NCI-H1930 (cell line): ENCODE results near the gene TCF7L1.
A peak's percentile ranks its signal among the peaks of the same experiment; 100 is the strongest.
"Not testable (repeated sequence)": the region's sequence is repeated elsewhere in the genome, so short reads cannot be mapped to it uniquely, and the experiment has no call there.

Experiments
- DNase-seq, 2 experiments: peaks; one replicate each; lab custom pipeline; 2025; lab: John Stamatoyannopoulos, UW

The TCF7L1 gene

DNA sequence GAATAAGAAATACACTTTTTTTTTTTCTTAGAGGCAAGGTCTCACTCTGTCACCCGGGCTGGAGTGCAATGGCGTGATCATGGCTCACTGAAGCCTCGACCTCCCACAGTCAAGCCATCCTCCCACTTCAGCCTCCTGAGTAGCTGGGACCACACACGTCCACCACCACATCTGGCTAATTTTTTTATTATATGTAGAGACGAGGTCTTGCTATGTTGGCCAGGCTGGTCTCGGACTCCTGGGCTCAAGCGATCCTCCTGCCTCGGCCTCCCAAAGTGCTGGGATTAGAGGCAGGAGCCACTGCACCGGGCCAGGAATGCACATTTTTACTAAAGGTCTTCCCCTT lies 192.2 kb downstream of the TCF7L1 start:
- DNase-seq, result no peak

DNA sequence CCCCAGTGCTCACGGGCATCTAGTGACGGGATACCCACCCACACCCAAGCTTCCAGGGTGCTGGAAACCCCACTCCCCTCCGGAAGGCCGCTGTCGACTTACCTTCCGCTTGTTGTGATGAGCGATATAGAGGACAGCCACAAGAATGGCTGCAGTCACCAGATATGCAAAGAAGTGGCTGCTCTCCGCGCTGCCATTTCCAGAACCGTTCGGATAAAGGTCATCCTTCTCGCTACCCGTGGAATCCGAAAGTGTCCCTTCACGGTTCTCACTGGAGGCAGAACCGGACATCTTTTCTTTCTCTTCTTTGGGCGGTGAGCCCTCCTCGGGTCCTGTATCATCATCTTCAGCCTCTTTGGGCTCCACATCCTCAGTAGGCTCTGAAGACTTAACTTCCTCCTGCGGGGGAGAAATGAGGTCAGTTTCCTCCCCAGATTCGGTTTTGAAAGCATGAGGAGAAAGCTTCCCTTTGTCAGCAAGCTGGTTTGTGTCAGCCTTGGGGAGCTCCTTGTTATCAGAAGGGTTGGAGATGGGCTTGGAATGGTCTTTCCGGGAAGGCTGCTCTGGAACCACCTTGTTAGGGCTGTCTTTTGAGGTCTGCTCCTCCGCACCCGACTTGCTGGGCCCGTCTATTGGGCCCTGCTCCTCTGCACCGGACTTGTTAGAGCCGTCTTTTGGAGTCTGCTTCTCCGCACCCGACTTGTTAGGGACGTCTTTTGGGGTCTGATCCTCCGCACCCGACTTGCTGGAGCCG lies 193.4 kb downstream of the TCF7L1 start:
- DNase-seq, result no peak

DNA sequence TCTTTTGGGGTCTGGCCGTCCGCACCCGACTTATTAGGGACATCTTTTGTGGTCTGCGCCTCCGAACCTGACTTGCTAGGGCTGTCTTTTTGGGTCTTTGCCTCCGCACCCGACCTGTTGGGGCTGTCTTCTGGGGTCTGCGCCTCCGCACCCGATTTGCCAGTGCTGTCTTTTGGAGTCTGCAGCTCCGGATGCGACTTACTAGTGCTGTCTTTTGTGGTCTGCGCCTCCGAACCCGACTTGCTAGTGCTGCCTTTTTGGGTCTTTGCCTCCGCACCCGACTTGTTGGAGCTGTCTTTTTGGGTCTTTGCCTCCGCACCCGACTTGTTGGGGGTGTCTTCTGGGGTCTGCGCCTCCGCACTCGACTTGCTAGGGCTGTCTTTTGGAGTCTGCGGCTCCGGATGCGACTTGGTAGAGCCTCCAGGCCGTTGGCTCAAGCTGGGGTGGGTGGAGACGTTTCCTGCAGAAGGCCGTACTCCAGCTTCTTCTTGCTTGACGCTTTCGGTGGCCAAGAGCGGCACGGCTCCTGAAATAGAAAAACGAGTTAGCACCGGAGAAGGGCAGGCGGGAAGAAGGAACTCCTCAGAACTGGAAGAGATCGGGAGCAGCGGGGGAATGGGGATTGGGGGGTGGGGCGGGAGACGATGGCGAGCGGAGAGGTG lies 194.1 kb downstream of the TCF7L1 start:
- no peak for DNase-seq

DNA sequence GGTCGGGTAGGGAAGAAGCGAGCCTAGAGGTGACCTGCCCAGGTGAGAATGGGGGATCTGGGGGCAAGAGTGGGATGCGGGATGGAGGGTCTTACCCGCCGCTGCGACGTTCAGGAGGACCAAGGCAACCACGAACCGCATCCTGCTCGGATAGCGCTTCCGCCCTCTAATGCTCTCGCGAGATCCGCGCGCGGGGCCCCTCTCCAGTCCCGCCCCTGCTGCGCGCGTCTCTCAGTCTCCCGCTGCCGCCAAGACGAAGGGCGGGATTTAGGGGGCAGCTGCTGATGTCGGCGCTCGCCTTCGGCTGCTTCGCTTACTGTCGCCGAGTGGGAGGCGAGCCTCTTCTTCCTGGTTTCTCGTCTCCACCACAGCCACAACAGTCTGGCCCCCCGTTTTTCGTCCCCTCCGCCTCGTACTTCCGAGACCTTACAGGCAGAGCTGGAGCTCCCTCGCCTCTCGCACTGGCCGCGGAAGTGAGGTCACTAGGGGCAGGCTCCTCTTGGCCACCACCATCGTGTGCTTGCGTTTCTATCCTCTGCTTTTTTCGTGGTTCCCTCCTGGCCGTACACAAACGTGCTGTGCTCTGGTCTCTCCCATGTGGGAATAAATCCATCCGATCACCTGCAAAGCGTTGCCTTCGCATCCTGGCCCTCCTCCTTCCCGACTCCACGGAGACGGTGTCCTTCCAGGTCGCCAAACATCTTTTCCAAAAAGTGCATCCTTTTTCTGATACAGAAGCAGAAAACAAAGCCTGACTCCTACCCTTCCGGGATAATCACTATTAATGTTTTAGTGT lies 194.8 kb downstream of the TCF7L1 start, which contains the start of gene TGOLN2:
TGOLN2 (minus strand) TSS at position 168 of the 796 bp plus-strand sequence; CDS start at position 141, 27 bp downstream.
- peak; percentile 91 to 95 for DNase-seq

DNA sequence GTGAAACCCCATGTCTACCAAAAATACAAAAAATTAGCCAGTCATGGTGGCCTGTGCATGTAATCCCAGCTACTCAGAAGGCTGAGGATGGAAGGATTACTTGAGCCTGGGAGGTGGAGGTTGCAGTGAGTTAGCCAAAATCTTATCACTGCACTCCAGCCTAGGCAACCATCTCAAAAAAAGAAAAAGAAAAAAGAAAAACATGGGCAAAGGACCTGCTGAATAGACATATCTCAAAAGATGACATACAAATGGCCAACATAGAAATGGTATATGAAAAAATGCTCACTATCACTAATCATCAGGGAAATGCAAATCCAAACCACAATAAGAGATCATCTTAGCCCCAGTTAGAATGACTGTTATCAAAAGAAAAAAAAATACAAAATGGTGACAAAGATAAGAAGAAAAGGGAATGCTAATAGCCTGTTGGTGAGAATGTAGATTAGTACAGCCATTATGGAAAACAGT lies 196.0 kb downstream of the TCF7L1 start:
- no peak for DNase-seq

DNA sequence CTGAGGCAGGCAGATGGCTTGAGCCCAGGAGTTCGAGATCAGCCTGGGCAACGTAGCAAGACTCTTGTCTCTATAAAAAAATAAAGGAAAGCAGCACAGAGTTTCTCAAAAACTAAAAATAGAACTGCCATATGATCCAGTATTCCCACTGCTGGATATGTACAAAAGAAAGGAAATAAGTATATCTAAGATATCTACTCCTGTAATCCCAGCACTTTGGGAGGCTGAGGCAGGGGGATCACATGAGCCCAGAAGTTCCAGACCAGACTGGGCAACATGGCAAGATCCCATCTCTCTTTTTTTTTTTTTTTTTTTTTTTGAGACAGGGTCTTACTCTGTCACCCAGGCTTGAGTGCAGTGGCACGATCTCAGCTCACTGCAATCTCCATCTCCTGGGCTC lies 196.5 kb downstream of the TCF7L1 start:
- DNase-seq, result not testable (repeated sequence)

DNA sequence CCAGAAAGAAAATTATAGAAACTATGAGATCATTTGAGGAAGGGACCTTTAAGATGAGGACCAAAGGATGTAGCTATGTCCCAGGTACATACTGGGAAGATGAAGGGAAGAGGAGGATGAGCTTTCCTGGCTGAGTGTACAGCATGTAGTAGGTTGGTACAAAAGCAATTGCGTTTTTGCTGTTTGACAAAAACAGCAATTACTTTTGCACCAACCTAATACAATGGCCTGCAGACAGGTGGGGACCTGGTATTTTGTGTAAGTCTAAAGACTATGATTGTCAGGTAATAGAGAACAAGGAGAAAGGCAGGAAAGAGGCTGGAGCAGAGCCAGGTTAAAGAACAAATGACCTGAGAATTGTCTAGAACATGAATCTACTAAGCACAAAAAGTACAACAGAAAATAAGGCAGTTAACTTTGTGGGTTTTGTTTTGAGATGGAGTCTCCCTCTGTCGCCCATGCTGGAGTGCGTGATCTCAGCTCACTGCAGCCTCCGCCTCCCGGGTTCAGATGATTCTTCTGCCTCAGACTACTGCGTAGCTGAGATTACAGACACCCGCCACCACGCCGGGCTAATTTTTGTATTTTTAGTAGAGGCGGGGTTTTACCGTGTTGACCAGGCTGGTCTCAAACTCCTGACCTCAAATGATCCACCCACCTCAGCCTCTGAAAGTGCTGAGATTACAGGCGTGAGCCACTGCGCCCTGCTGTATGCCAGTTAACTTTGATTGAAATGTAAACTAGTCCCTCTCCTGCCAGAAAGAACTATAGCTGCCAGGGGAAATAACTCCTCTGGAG lies 197.8 kb downstream of the TCF7L1 start:
- no peak for DNase-seq

DNA sequence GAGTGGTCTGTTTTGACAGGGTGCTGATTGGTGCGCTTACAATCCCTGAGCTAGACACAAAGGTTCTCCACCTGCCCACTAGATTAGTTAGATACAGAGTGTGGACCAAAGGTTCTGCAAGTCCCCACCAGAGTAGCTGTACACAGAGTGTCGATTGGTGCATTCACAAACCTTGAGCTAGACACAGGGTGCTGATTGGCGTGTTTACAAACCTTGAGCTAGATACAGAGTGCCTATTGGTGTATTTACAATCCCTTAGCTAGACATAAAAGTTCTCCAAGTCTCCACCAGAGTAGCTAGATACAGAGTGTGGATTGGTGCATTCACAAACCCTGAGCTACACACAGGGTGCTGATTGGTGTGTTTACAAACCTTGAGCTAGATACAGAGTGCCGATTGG lies 200.7 kb downstream of the TCF7L1 start:
- DNase-seq, result not testable (repeated sequence)

DNA sequence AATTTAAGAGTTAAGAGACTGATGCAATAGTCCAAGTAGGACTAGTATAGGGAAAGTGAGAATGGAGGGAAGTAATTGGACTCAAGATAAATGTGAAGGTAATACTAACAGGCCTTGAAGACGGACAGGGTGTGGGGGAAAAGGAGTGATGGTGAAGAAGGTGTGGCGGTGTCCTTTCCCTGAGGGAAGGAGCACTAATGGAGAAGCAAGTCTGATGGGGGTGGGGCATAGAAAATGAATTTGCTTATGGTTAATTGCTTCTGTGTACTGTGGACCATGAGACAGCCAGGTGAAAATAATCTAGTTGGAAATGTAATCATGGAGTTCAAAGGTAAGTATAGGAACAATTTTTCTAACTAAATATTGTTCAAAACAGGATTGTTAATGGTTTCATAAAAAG lies 201.7 kb downstream of the TCF7L1 start:
- no peak for DNase-seq

DNA sequence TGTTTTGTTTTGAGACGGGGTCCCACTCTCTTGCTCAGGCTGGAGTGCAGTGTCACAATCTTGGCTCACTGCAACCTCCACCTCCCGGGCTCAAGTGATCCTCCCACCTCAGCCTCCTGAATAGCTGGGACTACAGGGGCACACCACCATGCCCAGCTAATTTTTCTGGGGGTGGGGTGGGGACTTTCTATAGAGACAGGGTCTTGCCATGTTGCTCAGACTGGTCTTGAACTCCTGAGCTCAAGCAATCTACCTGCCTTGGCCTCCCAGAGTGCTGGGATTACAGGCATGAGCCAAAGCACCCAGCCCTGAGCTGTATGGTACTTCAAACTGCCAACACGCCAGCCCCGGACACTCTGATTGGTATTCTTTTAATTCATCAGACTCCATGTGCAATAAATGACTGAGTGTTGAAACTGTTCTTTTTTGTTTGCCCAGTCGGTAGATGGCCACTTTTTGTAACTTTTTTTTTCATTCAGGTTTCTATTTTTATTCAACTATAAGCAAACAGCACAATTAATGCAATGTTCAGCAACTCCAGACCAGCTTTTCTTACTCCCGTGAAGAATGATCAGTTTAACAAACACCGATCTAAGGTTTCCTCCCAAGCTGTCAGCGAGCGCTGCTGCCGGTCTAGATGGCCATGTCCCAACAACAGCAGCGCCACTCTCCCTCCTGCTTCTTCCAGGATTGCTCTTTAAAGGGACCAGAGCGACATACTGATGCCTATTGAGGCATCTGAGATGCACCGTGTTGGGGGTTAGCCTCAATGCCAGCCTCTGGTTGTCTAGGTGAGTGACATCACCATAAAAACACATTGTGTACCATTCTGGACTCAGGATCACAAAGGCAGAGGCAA lies 207.1 kb downstream of the TCF7L1 start:
- no peak for DNase-seq

DNA sequence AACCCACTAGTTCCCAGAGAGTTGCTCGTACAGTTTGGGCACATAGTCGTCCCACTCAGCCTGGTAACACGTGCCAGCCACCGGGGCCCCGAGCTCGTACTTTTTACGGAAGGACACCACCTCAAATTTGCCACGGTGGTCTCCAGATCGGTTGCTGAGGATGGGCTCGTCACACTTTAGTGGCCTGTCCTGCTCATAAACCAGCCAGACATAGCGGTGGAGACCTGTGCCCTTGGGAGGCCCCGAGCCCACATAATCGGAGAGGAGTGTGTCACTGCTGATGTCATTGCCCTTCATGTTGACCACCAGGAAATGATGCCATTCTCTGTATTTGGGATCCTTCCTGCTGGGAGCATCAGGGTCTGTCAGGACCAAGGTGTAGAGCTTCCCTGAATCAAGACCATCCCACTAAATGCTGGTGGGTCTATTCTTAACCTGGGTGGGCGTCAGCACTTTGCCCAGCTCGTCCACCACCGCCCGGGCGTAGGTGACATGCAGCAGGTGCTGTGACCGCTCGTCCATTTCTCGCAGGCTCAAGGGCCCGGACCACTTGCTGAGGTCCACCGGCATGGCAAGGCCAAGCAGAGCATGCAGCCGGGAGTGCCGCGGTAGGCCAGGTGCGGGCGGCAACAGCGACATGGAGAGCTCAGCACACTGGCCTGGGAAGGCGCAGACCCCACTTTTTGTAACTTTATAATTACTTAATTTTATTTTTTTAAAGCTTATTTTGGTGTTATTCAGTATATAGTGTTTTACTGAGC lies 208.3 kb downstream of the TCF7L1 start:
- no peak for DNase-seq

DNA sequence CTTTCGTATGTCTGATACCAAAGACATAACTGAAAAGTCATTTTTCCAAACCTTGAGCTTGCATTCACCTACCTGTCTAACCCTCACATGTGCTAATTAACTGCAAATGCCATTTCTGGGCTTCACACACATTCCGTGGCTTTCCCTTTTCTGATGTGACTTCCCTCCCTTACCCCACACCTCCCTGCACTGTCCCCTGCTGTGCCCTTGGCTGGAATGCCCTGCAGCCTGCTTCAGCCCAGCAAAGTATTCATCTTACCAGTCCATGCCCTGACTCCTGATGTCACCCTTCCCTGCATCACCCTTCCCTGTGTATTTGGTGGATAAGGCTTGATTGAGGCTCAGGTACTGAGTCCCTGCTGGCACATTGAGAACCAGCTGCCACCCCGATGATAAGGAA lies 209.0 kb downstream of the TCF7L1 start:
- no peak for DNase-seq

DNA sequence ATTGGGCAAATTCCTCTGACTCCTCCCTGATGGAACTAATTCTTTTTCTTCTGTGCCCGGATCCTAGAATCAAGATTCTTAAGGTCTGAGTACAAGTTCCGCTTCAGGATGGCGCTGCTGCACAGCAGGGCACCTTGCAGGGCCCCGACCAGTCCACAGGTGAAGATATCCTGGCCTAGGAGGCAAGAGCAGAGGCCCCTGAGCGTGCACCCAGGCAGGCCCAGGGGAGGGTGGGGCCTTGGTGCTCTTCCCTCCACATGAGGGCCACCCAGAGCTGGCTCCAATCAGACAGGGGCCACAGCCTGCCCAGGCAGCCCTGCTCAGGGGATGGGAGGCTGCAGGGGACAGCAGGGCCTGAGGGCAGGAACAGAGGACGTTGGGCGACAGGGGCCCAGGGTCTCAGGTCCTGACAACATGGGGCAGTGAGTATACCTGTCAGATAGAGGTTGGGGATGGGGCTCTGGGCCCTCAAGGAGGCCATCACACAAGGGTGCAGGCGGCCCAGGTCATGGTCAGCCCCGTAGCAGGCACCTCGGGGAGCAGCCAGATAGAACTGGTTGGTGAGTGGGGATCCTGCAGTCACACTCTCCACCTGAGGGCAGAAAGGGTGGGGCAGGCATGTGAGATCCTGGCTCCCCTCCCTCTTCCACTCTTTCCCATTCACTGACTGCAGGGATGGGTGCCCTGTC lies 210.2 kb downstream of the TCF7L1 start:
- not testable (repeated sequence) for DNase-seq

DNA sequence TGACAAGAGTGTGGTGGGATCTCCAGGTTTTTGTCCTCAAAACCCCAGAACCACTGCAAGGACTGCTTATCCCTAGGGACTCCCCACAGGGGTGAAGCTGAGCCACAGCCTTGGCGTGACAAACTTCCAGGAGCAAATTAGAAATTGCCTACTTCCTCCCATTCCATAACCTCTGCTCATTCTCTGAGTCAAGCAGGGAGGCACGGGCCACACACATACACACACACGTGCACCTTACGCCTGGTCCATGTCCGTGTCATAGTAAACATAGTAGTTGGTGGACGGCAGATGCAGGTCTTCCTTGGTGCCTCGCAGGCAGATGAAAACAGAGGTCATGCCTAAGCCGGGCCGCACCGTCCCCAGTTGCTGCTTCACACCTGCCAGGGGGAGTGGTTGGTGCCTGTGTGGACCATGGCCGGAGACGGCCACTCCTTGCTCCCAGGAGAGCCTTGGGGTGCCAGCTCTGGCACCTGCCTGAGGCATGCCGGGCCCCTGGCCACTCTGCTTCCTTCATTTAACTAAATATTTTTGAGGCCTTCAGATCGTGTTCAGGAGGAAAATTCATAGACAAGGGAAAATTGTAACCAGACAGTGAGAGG lies 211.3 kb downstream of the TCF7L1 start:
- DNase-seq, result no peak

DNA sequence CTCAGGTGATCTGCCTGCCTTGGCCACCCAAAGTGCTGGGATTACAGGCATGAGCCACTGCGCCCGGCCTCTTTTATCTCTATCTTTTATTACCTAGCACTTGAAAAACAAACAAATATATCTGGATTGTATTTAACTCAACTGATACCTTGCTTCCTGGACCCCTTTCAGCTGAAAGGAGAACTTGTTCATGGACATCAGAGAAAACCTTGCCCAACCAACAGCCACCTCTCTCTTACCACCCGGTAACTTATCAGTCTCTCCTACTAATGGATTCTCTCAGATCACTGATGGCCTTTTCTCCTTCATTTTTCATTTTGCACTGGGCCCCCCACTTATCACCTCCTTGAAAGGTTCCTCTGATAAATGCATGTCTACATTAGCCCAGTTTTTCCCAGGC lies 214.4 kb downstream of the TCF7L1 start:
- no peak for DNase-seq

DNA sequence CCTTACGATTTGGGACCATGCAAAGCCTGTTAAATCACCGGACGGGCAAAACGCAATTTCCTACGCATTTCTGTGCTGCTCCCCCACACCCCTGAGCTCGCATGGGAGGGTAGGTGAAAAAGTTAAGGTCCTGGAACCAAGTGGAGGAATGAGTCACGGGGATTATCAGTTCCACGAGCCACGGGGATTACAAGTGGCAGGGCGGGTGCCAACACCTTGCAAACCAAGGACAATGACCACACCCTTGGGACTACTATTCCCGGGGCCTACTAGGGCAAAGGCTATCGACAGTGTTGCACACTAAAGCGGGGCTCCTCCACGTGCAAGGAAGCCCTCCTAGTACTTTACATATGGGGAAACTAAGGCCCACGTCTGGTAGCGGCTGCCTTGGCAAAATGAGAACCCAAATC lies 220.7 kb downstream of the TCF7L1 start:
- no peak for DNase-seq

DNA sequence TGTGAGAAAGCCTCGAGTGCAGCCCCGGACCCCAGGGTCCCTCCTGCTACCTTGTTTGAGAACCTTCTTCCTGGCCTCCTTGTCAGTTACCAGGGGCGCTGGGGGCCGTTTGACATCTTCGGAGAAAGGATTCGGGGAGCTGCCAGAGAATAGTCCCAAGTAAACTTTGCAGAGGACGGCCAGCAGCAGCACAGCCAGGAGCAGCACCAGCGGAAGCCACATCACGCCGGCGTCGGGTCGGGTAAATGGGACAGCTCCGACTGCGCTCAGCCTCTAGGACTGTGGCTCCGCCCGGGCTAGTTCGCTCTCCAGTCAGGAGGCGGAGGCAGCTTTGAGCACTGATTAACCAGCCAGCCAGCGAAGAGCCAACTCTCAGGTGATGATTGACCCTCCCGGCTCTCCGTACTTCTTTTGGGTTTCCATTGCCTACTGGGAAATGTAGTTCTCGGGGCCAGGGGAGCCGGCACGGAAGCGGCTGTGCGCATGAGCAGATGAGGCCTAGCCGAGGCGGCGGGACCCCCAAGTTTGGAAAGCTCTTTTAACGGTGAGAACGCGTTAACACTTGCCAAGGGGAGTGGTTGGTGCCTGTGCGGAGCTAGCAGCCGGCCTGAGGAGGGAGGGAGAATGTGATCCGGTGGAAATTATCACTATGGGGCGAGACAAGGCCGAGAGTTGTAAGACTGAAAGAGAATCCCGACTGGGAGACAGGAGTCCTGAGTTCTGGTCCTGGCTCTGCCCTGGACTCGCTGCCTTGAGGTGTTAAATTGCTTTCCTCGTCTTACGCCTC lies 221.3 kb downstream of the TCF7L1 start, which contains the start of the genes ELMOD3 and RETSAT:
ELMOD3 (plus strand) TSS at position 484 of the 787 bp plus-strand sequence. CDS start 2,430 bp downstream, outside the sequence.
RETSAT (minus strand) TSS at position 243 of the 787 bp plus-strand sequence; CDS start at position 222, 21 bp downstream.
- DNase-seq, result peak; percentile 97 to 98

DNA sequence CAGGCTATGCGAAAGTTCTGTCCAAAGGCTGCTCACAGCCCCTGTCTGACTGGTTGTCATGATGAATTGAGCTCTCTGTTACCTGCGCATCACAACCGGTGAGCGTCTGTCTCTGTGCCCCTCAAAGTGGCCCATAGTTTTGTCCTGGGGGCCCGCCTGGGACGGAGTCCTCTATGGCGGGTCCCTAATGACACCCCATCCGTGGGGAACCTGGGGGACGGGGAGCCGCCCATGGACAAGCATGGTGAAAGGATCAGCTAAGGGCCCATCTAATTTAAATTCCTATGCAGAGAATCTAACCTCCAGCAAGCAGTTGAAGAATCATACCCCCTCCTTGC lies 221.8 kb downstream of the TCF7L1 start:
- DNase-seq, result no peak
